ENCODE results near the gene EPG5.

DNA sequence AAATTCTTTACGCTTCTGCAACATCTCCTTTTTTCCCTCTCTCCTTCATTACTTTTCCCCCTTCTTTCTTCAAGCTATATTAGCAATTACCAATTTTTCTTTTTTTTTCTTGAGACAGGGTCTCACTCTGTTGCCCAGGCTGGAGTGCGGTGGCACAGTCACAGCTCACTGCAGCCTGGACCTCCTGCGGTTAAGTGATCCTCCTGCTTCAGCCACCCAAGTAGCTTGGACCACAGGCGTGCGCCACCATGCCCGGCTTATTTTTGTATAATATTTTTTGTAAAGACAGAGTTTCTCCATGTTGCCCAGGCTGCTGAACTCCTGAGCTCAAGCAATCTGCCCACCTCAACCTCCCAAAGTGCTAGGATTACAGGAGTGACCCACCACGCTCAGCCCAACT is 70.7 kb downstream of the EPG5 start:
- TF ChIP-seq POLR2AphosphoS5 (IDR thresholded peaks at IDR 0.05; ENCODE audit: low read depth, low read length) (no peak), SIN3A (IDR thresholded peaks at IDR 0.05; ENCODE audit: borderline replicate concordance, low read depth, low read length) (no peak), ELF1 (IDR thresholded peaks at IDR 0.05) (no peak), FOXM1 (IDR thresholded peaks at IDR 0.05; ENCODE audit: low read depth) (no peak), RAD21 (IDR thresholded peaks at IDR 0.05; ENCODE audit: low read length) (no peak)
- TF ChIP-seq, protein P1, sequence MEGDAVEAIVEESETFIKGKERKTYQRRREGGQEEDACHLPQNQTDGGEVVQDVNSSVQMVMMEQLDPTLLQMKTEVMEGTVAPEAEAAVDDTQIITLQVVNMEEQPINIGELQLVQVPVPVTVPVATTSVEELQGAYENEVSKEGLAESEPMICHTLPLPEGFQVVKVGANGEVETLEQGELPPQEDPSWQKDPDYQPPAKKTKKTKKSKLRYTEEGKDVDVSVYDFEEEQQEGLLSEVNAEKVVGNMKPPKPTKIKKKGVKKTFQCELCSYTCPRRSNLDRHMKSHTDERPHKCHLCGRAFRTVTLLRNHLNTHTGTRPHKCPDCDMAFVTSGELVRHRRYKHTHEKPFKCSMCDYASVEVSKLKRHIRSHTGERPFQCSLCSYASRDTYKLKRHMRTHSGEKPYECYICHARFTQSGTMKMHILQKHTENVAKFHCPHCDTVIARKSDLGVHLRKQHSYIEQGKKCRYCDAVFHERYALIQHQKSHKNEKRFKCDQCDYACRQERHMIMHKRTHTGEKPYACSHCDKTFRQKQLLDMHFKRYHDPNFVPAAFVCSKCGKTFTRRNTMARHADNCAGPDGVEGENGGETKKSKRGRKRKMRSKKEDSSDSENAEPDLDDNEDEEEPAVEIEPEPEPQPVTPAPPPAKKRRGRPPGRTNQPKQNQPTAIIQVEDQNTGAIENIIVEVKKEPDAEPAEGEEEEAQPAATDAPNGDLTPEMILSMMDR (IDR thresholded peaks at IDR 0.05): no peak

Data from SK-N-SH (cell line).